ENCODE results near the gene PPFIBP2. TPM values are rescaled to one million over a fixed set of nuclear protein-coding genes. Genes with fewer than 3 reads are reported as not detected.

Gene PPFIBP2
- total RNA-seq, 4 donors from 2014 or later: 68.2 to 139 (median 76.2) TPM

- 6% methylated on average over 13 of the region's 13 CpGs for WGBS
- Histone ChIP-seq H3K27me3 (no peaks in the 10 kb centered on the region), H3K27ac (peak overlapping the region; percentile 90), H3K36me3 (no peaks in the 10 kb centered on the region), H3K4me1 (peaks cover 83% of the 10 kb centered on the region), H3K9me3 (no peaks in the 10 kb centered on the region), H3K4me3 (peak overlapping the region; percentile 30)
- no peak for TF ChIP-seq CTCF (IDR thresholded peaks at IDR 0.05)
- TF ChIP-seq POLR2A (IDR thresholded peaks at IDR 0.05): no peak
- TF ChIP-seq POLR2AphosphoS5 (IDR thresholded peaks at IDR 0.05): no peak
- TF ChIP-seq EP300 (IDR thresholded peaks at IDR 0.05): no peak
- DNase-seq (ENCODE audit: low spot score in 2 of 2): no peak
These were observed 63.0 kb downstream of the PPFIBP2 start for GRCh38 chr11:7576726-7577290.

GRCh38 chr11:7577291-7578190, 63.7 kb downstream of the PPFIBP2 start:
- peaks cover 82% of the 10 kb centered on the region for H3K4me1 ChIP-seq
- no peaks in the 10 kb centered on the region for H3K27me3 ChIP-seq
- DNase-seq (ENCODE audit: low spot score in 2 of 2): peak; percentile 80 to 83
- H3K36me3 ChIP-seq: no peaks in the 10 kb centered on the region
- H3K27ac ChIP-seq: peak overlapping the region; percentile 90
- TF ChIP-seq POLR2A (IDR thresholded peaks at IDR 0.05) (no peak), POLR2AphosphoS5 (IDR thresholded peaks at IDR 0.05) (no peak), CTCF (IDR thresholded peaks at IDR 0.05) (no peak), EP300 (IDR thresholded peaks at IDR 0.05) (no peak)
- H3K4me3 ChIP-seq: peak overlapping the region; percentile 30
- H3K9me3 ChIP-seq: no peaks in the 10 kb centered on the region
- WGBS: 10% methylated on average over 16 of the region's 16 CpGs

- H3K4me1 ChIP-seq: peaks cover 87% of the 10 kb centered on the region
- no peak for TF ChIP-seq POLR2AphosphoS5 (IDR thresholded peaks at IDR 0.05)
- TF ChIP-seq CTCF (IDR thresholded peaks at IDR 0.05): no peak
- no peak for TF ChIP-seq EP300 (IDR thresholded peaks at IDR 0.05)
- TF ChIP-seq POLR2A (IDR thresholded peaks at IDR 0.05): no peak
These were observed 64.6 kb downstream of the PPFIBP2 start for GRCh38 chr11:7578276-7578955.

GRCh38 chr11:7579361-7579791, 65.6 kb downstream of the PPFIBP2 start:
- no peak overlapping the region for H3K4me3 ChIP-seq
- no peaks in the 10 kb centered on the region for H3K9me3 ChIP-seq
- no peaks in the 10 kb centered on the region for H3K27me3 ChIP-seq
- 26% methylated on average over 1 of the region's 1 CpG for WGBS
- H3K36me3 ChIP-seq: no peaks in the 10 kb centered on the region
- peak overlapping the region; percentile 2 for H3K27ac ChIP-seq
- TF ChIP-seq POLR2AphosphoS5 (IDR thresholded peaks at IDR 0.05) (no peak), POLR2A (IDR thresholded peaks at IDR 0.05) (no peak), EP300 (IDR thresholded peaks at IDR 0.05) (no peak), CTCF (IDR thresholded peaks at IDR 0.05) (no peak)
- DNase-seq (ENCODE audit: low spot score in 2 of 2): no peak
- H3K4me1 ChIP-seq: peaks cover 89% of the 10 kb centered on the region

More at GRCh38 chr11:7578276-7578955, 64.6 kb downstream of the PPFIBP2 start:
- DNase-seq (ENCODE audit: low spot score in 2 of 2): no peak
- Histone ChIP-seq H3K9me3 (no peaks in the 10 kb centered on the region), H3K4me3 (peak overlapping the region; percentile 30), H3K36me3 (no peaks in the 10 kb centered on the region), H3K27me3 (no peaks in the 10 kb centered on the region), H3K27ac (peak overlapping the region; percentile 90)
- WGBS: 51% methylated on average over 9 of the region's 9 CpGs
